ENCODE data around the gene CT47C1. TPM values are rescaled to one million over a fixed set of nuclear protein-coding genes. Genes with fewer than 3 reads are reported as not detected.
"Not testable (repeated sequence)": the region's sequence is repeated elsewhere in the genome, so short reads cannot be mapped to it uniquely, and the experiment has no call there.

Gene CT47C1
- total and polyA plus RNA-seq, 2 of the 8 experiments (the other 6 are each of a cell fraction or from before 2014, with no cell fraction given) = not detected

DNA sequence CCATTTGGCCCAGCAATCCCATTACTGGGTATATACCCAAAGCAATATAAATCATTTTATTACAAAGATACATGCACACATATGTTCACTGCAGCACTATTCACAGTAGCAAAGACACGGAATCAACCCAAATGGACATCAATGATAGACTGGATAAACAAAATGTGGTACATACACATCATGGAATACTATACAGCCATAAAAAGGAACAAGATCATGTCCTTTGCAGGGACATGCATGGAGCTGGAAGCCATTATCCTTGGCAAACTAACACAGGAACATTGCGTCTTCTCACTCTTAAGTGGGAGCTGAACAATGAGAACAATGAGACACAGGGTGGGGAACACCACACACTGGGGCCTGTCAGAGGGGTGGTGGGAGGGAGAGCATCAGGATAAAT lies 46.4 kb upstream of the CT47C1 start:
- FAIRE-seq; H3K56ac ChIP-seq (replicated peaks; ENCODE audit: insufficient read length, low read depth, low read length); H3K4me2 ChIP-seq (ENCODE audit: insufficient read depth in 1 of 2, low read depth in 2 of 2, low read length in 2 of 2); H2BK120ac ChIP-seq (replicated peaks; ENCODE audit: low read depth, low read length); H3K23ac ChIP-seq (ENCODE audit: insufficient read length); H3K14ac ChIP-seq (ENCODE audit: insufficient read length); H4K8ac ChIP-seq (ENCODE audit: extremely low read depth, insufficient read depth, low read length); H3K4me3 ChIP-seq (ENCODE audit: extremely low read depth in 1 of 4, insufficient read depth in 2 of 4, low read depth in 3 of 4, low read length in 4 of 4); POLR2A ChIA-PET (ENCODE audit: partially characterized antibody); H3K18ac ChIP-seq (ENCODE audit: extremely low read depth, low read length); H3K79me1 ChIP-seq (ENCODE audit: low read depth, low read length); H2AK5ac ChIP-seq (ENCODE audit: low read depth, low read length); H3K79me2 ChIP-seq (ENCODE audit: control insufficient read depth in 1 of 2, insufficient read depth in 2 of 2, low read length in 2 of 2); H3K27me3 ChIP-seq (replicated peaks in 1 of 4; ENCODE audit: control insufficient read depth in 3 of 4, extremely low read depth in 1 of 4, insufficient read depth in 3 of 4, low read length in 3 of 4); H4K20me1 ChIP-seq (replicated peaks in 1 of 2; ENCODE audit: control insufficient read depth in 1 of 2, insufficient read depth in 2 of 2, low read length in 2 of 2); H3K9ac ChIP-seq (replicated peaks in 1 of 4; ENCODE audit: extremely low read depth in 1 of 4, low read depth in 3 of 4, low read length in 3 of 4); H2BK5ac ChIP-seq (ENCODE audit: low read depth, low read length); H2BK20ac ChIP-seq (ENCODE audit: low read length); H3K23me2 ChIP-seq (ENCODE audit: low read depth, low read length); H4K5ac ChIP-seq (ENCODE audit: insufficient read length, low read depth, low read length); H3K36me3 ChIP-seq (ENCODE audit: control insufficient read depth in 2 of 4, insufficient read depth in 4 of 4, low read length in 3 of 4); H3K9me3 ChIP-seq (ENCODE audit: insufficient read depth in 2 of 2, low read depth in 1 of 2, low read length in 1 of 2); DNase-seq (ENCODE audit: low read depth in 1 of 2, low spot score in 2 of 2); H3K4me1 ChIP-seq (replicated peaks in 1 of 4; ENCODE audit: control insufficient read depth in 3 of 4, insufficient read depth in 4 of 4, low read length in 3 of 4); H3K27ac ChIP-seq (ENCODE audit: low read depth, low read length); H2AFZ ChIP-seq (ENCODE audit: low read length); H4K91ac ChIP-seq (replicated peaks; ENCODE audit: insufficient read length, low read length); H2BK12ac ChIP-seq (ENCODE audit: low read depth, low read length); H2BK15ac ChIP-seq (ENCODE audit: low read length); H3K4ac ChIP-seq (replicated peaks; ENCODE audit: insufficient read length, low read depth, low read length): not testable (repeated sequence)
- WGBS, 2 experiments (ENCODE audit: extremely low coverage in 1 of 2, insufficient coverage in 1 of 2, insufficient read length in 1 of 2, insufficient replicate concordance in 2 of 2, low coverage in 1 of 2, low lambda C conversion rate in 2 of 2, missing lambda C conversion rate in 1 of 2) = 88% methylated on average over 2 of the region's 2 CpGs; no CpG with 5 or more reads in 1 of the 2 experiments
- CTCF ChIA-PET (ENCODE audit: partially characterized antibody) = interaction anchor here (1.2 to 1.5 kb wide), 3 partner anchors 9 to 155 kb away, joined by 3 to 5 read pairs (median 3); no protein-coding TSS in a partner anchor
